ENCODE data around the gene SLC27A1.
A peak's percentile ranks its signal among the peaks of the same experiment; 100 is the strongest.
"Not testable (repeated sequence)": the region's sequence is repeated elsewhere in the genome, so short reads cannot be mapped to it uniquely, and the experiment has no call there.

SLC27A1 gene

GRCh38 chr19:17511724-17512573, 41.6 kb downstream of the SLC27A1 start:
- peak; percentile 49 for DNase-seq

- no peak for DNase-seq
These were observed 42.2 kb downstream of the SLC27A1 start for GRCh38 chr19:17512574-17512939.

- no peak for DNase-seq
These were observed 45.3 kb downstream of the SLC27A1 start for GRCh38 chr19:17515408-17516149.

- no peak for DNase-seq
These were observed 47.6 kb downstream of the SLC27A1 start for GRCh38 chr19:17517898-17518297.

GRCh38 chr19:17518654-17519053, 48.3 kb downstream of the SLC27A1 start:
- not testable (repeated sequence) for DNase-seq

- DNase-seq: no peak
These were observed 49.6 kb downstream of the SLC27A1 start for GRCh38 chr19:17519967-17520366.

- no peak for DNase-seq
These were observed 50.5 kb downstream of the SLC27A1 start for GRCh38 chr19:17520865-17521264.

GRCh38 chr19:17522988-17523872, 52.9 kb downstream of the SLC27A1 start:
- no peak for DNase-seq

- DNase-seq: no peak
These were observed 54.3 kb downstream of the SLC27A1 start for GRCh38 chr19:17524651-17525050.

GRCh38 chr19:17525141-17525540, 54.8 kb downstream of the SLC27A1 start:
- DNase-seq: no peak

- DNase-seq: no peak
These were observed 56.6 kb downstream of the SLC27A1 start for GRCh38 chr19:17526922-17527321.

- no peak for DNase-seq
These were observed 57.0 kb downstream of the SLC27A1 start for GRCh38 chr19:17527326-17527725.

GRCh38 chr19:17528610-17529009, 58.3 kb downstream of the SLC27A1 start:
- DNase-seq: no peak

GRCh38 chr19:17529239-17530158, 59.2 kb downstream of the SLC27A1 start:
- DNase-seq: no peak

GRCh38 chr19:17530586-17530985, 60.3 kb downstream of the SLC27A1 start:
- DNase-seq: peak; percentile 63

- no peak for DNase-seq
These were observed 61.8 kb downstream of the SLC27A1 start for GRCh38 chr19:17532116-17532515.

- DNase-seq: no peak
These were observed 62.2 kb downstream of the SLC27A1 start for GRCh38 chr19:17532557-17532956.

- DNase-seq: no peak
These were observed 64.4 kb downstream of the SLC27A1 start for GRCh38 chr19:17534767-17535166.

GRCh38 chr19:17536955-17537354, 66.6 kb downstream of the SLC27A1 start:
- no peak for DNase-seq

GRCh38 chr19:17538684-17539237, 68.4 kb downstream of the SLC27A1 start:
- DNase-seq: no peak

- peak; percentile 94 for DNase-seq
These were observed 69.2 kb downstream of the SLC27A1 start for GRCh38 chr19:17539238-17540117.

Measured in NCI-H1092 (cell line).